Neural progenitor cell (in vitro differentiated cells): ENCODE measurements around the gene STK39. TPM values are rescaled to one million over a fixed set of nuclear protein-coding genes. Genes with fewer than 3 reads are reported as not detected.

ENCODE experiments used
- DNase-seq: peaks from one replicate; pipeline ENCODE4 v3.0.0-alpha.2; 2016; ENCODE audit warnings: low spot score
- H2AFZ ChIP-seq: fragments of 200-600 bp; sonication (generic); replicated peaks from 2 replicates; pipeline ENCODE4 v1.6.1; 2016; ENCODE audit warnings: antibody characterized with exemption
- H3F3A ChIP-seq: fragments of 200-600 bp; sonication (generic); 2 replicates; pipeline ENCODE4 v1.6.1; 2016; ENCODE audit warnings: antibody characterized with exemption, low read depth
- H3K27ac ChIP-seq: fragments of 200-600 bp; sonication (generic); 2 replicates; pipeline ENCODE4 v1.5.1; 2016; ENCODE audit warnings: mild to moderate bottlenecking
- H3K27me3 ChIP-seq: fragments of 200-600 bp; sonication (generic); 2 replicates; pipeline ENCODE4 v1.6.1; 2016; ENCODE audit warnings: mild to moderate bottlenecking, moderate library complexity
- H3K36me3 ChIP-seq: fragments of 200-600 bp; sonication (generic); 2 replicates; pipeline ENCODE4 v1.5.1; 2016
- H3K4me1 ChIP-seq: fragments of 200-600 bp; sonication (generic); 2 replicates; pipeline ENCODE4 v1.6.1; 2016; ENCODE audit warnings: mixed run types
- H3K4me2 ChIP-seq: fragments of 200-600 bp; sonication (generic); 2 replicates; pipeline ENCODE4 v1.6.1; 2016
- H3K4me3 ChIP-seq: fragments of 200-600 bp; sonication (generic); 2 replicates; pipeline ENCODE4 v1.5.1; 2016
- H3K79me2 ChIP-seq: fragments of 200-600 bp; sonication (generic); 2 replicates; pipeline ENCODE4 v1.6.1; 2016; ENCODE audit warnings: low read depth
- H3K9ac ChIP-seq: fragments of 200-600 bp; sonication (generic); 2 replicates; pipeline ENCODE4 v1.6.1; 2016
- H3K9me3 ChIP-seq: fragments of 200-600 bp; sonication (generic); 2 replicates; pipeline ENCODE4 v1.5.1; 2016; ENCODE audit warnings: low read depth
- H4K20me1 ChIP-seq: fragments of 200-600 bp; sonication (generic); 2 replicates; pipeline ENCODE4 v1.6.1; 2016; ENCODE audit warnings: low read depth
- H3K27ac Mint-ChIP-seq: 3 replicates; pipeline ENCODE4 v1.8.0; 2021; ENCODE audit warnings: mixed read lengths
- H3K27me3 Mint-ChIP-seq: 2 replicates; pipeline ENCODE4 v1.8.0; 2022; ENCODE audit warnings: low read depth, mild to moderate bottlenecking, inconsistent platforms, moderate library complexity, mixed read lengths; ENCODE audit not compliant: insufficient read depth
- H3K36me3 Mint-ChIP-seq: 3 replicates; pipeline ENCODE4 v1.8.0; 2021; ENCODE audit warnings: mixed read lengths
- H3K4me1 Mint-ChIP-seq: 3 replicates; pipeline ENCODE4 v1.8.0; 2021; ENCODE audit warnings: mixed read lengths
- H3K4me3 Mint-ChIP-seq: 3 replicates; pipeline ENCODE4 v1.8.0; 2021; ENCODE audit warnings: mild to moderate bottlenecking, moderate library complexity, mixed read lengths
- H3K9me3 Mint-ChIP-seq: 3 replicates; pipeline ENCODE4 v1.8.0; 2020; ENCODE audit warnings: mixed read lengths
- EZH2 ChIP-seq: fragments of 200-600 bp; sonication (generic); IDR thresholded peaks from 2 replicates; pipeline ENCODE4 v1.6.1; 2017; ENCODE audit warnings: antibody characterized with exemption, mild to moderate bottlenecking, moderate library complexity
- EZH2phosphoT487 ChIP-seq: fragments of 200-600 bp; sonication (generic); IDR thresholded peaks from 2 replicates; pipeline ENCODE4 v1.6.1; 2017; ENCODE audit warnings: antibody characterized with exemption
- total RNA-seq: library from RNA; depleted of rRNA; stranded (reverse); fragments of >200 nt; gene quantifications from 2 replicates; pipeline ENCODE4 v1.2.3, GENCODE V29; 2015; ENCODE audit warnings: low replicate concordance
- TF ChIP-seq, protein P1 (sequence below): fragments of 200-600 bp; sonication (generic); IDR thresholded peaks from 2 replicates; pipeline ENCODE4 v1.5.1; 2017; ENCODE audit warnings: antibody characterized with exemption, mild to moderate bottlenecking

Gene STK39
- total RNA-seq, 1 donor from 2014 or later = 23.8 TPM

DNA sequence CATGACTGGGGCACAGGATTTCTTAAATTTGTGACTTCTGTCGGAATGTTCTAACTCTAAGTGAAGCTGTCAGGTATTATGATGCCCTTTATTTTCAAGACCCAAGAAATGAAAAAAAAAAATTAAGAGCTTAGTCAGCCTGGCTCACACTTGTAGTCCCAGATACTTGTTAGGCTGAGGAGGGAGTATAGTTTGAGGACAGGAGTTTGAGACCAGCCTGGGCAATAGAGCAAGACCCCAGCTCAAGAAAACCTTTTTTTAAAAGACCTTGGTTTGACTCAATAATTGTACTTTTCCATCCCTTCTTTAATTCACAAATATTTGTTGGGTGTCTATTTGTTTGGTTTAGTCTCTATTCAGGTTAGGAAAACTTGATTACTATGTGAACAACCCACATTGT is 310.0 kb downstream of the STK39 start:
- H3K9me3 ChIP-seq = no peaks in the 10 kb centered on the region
- H3K4me2 ChIP-seq = no peak overlapping the region
- Mint-ChIP-seq H3K27me3 (peaks cover 2% of the 10 kb centered on the region), H3K4me3 (no peak overlapping the region), H3K9me3 (peaks cover 4% of the 10 kb centered on the region), H3K4me1 (no peaks in the 10 kb centered on the region), H3K36me3 (no peaks in the 10 kb centered on the region), H3K27ac (no peak overlapping the region)
- no peak overlapping the region for H3K27ac ChIP-seq
- no peaks in the 10 kb centered on the region for H4K20me1 ChIP-seq
- H3K27me3 ChIP-seq = no peaks in the 10 kb centered on the region
- DNase-seq = no peak
- no peaks in the 10 kb centered on the region for H3K36me3 ChIP-seq
- H2AFZ ChIP-seq = no peak overlapping the region
- no peak overlapping the region for H3K4me3 ChIP-seq
- no peaks in the 10 kb centered on the region for H3F3A ChIP-seq
- H3K9ac ChIP-seq = no peak overlapping the region
- H3K4me1 ChIP-seq = peaks cover 16% of the 10 kb centered on the region
- no peaks in the 10 kb centered on the region for H3K79me2 ChIP-seq
- TF ChIP-seq, protein P1, sequence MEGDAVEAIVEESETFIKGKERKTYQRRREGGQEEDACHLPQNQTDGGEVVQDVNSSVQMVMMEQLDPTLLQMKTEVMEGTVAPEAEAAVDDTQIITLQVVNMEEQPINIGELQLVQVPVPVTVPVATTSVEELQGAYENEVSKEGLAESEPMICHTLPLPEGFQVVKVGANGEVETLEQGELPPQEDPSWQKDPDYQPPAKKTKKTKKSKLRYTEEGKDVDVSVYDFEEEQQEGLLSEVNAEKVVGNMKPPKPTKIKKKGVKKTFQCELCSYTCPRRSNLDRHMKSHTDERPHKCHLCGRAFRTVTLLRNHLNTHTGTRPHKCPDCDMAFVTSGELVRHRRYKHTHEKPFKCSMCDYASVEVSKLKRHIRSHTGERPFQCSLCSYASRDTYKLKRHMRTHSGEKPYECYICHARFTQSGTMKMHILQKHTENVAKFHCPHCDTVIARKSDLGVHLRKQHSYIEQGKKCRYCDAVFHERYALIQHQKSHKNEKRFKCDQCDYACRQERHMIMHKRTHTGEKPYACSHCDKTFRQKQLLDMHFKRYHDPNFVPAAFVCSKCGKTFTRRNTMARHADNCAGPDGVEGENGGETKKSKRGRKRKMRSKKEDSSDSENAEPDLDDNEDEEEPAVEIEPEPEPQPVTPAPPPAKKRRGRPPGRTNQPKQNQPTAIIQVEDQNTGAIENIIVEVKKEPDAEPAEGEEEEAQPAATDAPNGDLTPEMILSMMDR = no peak
- TF ChIP-seq EZH2 = no peak
- TF ChIP-seq EZH2phosphoT487 = no peak

DNA sequence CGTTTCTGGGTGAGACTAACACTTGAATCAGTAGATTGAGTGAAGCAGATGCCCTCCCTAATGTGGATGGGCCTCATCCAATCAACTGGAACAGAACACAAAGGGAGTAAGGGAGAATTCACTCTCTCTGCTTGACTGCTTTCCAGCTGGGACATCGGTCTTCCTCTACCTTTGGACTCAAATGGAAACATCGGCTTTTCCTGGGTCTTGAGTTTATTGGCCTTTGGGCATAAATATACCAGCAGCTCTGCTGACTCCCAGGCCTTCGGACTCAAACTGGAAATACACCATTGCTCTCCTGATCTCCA is 311.6 kb downstream of the STK39 start:
- no peaks in the 10 kb centered on the region for H3K4me1 Mint-ChIP-seq
- H3K27me3 ChIP-seq = no peaks in the 10 kb centered on the region
- H3K4me3 Mint-ChIP-seq = no peak overlapping the region
- no peaks in the 10 kb centered on the region for H3K36me3 ChIP-seq
- H3K9me3 Mint-ChIP-seq = peaks cover 4% of the 10 kb centered on the region
- H4K20me1 ChIP-seq = no peaks in the 10 kb centered on the region
- H3K9ac ChIP-seq = no peak overlapping the region
- TF ChIP-seq EZH2 (no peak), EZH2phosphoT487 (no peak)
- TF ChIP-seq, protein P1 = no peak
- no peak overlapping the region for H3K4me3 ChIP-seq
- no peak overlapping the region for H3K27ac ChIP-seq
- H3K79me2 ChIP-seq = no peaks in the 10 kb centered on the region
- peaks cover 2% of the 10 kb centered on the region for H3K27me3 Mint-ChIP-seq
- H3K4me2 ChIP-seq = no peak overlapping the region
- no peak overlapping the region for H3K27ac Mint-ChIP-seq
- DNase-seq = no peak
- peaks cover 11% of the 10 kb centered on the region for H3K4me1 ChIP-seq
- H2AFZ ChIP-seq = peak overlapping the region; percentile 28
- no peaks in the 10 kb centered on the region for H3K36me3 Mint-ChIP-seq
- no peaks in the 10 kb centered on the region for H3F3A ChIP-seq
- H3K9me3 ChIP-seq = no peaks in the 10 kb centered on the region

DNA sequence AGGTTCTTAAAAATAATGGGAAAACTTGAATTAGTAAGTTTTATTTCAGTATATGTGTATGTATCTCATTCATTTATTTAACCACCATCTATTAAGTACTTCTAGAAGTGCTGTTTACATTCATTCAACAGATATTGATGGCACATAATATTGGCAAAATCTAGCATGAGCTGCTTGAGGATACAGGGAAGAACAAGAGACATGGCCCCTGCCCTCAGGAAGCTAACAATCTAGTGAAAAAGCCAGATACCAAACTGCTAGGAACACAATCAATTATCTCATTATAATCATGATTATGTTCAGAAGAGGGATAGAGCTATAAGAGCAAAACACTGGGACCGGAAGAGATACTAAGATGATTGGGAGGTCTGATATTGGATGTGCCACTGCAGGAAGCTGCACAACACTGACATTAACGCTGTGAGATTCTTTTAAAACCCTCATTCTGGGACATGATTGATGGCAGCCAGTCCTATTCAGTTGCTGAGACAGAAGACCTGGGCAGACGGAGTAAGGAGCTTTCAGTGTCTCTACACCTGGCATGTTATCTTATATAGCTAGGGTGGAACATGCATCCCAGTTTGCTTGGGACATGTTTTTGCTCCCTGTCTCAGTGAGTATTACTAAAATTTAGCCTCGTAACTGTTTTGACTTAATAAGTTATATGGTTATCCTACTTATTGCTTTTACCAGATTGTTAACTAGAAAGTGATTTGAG is 314.1 kb downstream of the STK39 start:
- Histone ChIP-seq H3K4me2 (no peak overlapping the region), H3K27me3 (no peaks in the 10 kb centered on the region), H3K27ac (no peak overlapping the region), H3F3A (no peaks in the 10 kb centered on the region), H4K20me1 (no peaks in the 10 kb centered on the region), H2AFZ (no peak overlapping the region), H3K9me3 (no peaks in the 10 kb centered on the region), H3K9ac (no peak overlapping the region), H3K4me1 (peaks cover 19% of the 10 kb centered on the region), H3K4me3 (no peak overlapping the region), H3K36me3 (no peaks in the 10 kb centered on the region), H3K79me2 (no peaks in the 10 kb centered on the region)
- Mint-ChIP-seq H3K4me3 (no peak overlapping the region), H3K27ac (no peak overlapping the region), H3K27me3 (peaks cover 2% of the 10 kb centered on the region), H3K9me3 (peaks cover 4% of the 10 kb centered on the region), H3K4me1 (peaks cover 13% of the 10 kb centered on the region), H3K36me3 (no peaks in the 10 kb centered on the region)
- TF ChIP-seq, protein P1 = no peak
- no peak for TF ChIP-seq EZH2
- no peak for TF ChIP-seq EZH2phosphoT487
- no peak for DNase-seq
